SU-DHL-6 (cell line): ENCODE results near the gene NSUN4.

Experiments used
- EZH2phosphoT487 ChIP-seq: fragments of 200-600 bp; sonication (generic), shearing (Covaris generic); conservative IDR thresholded peaks from 2 replicates; pipeline ENCODE4 v1.6.1; 2018; ENCODE audit warnings: mild to moderate bottlenecking, antibody characterized with exemption, low read length, moderate library complexity, mixed read lengths
- TF ChIP-seq, protein P1 (sequence below): fragments of 200-600 bp; sonication (generic); IDR thresholded peaks from one replicate; pipeline ENCODE4 v1.5.1; 2017; ENCODE audit warnings: antibody characterized with exemption, mild to moderate bottlenecking, low read length, moderate library complexity; ENCODE audit not compliant: insufficient read depth, poor library complexity, severe bottlenecking

GRCh38 chr1:46401154-46401913 lies 60.7 kb downstream of the NSUN4 start:
- TF ChIP-seq, protein P1, sequence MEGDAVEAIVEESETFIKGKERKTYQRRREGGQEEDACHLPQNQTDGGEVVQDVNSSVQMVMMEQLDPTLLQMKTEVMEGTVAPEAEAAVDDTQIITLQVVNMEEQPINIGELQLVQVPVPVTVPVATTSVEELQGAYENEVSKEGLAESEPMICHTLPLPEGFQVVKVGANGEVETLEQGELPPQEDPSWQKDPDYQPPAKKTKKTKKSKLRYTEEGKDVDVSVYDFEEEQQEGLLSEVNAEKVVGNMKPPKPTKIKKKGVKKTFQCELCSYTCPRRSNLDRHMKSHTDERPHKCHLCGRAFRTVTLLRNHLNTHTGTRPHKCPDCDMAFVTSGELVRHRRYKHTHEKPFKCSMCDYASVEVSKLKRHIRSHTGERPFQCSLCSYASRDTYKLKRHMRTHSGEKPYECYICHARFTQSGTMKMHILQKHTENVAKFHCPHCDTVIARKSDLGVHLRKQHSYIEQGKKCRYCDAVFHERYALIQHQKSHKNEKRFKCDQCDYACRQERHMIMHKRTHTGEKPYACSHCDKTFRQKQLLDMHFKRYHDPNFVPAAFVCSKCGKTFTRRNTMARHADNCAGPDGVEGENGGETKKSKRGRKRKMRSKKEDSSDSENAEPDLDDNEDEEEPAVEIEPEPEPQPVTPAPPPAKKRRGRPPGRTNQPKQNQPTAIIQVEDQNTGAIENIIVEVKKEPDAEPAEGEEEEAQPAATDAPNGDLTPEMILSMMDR, result no peak
- TF ChIP-seq EZH2phosphoT487, result no peak
